Thyroid gland (tissue), 4 donors: ENCODE measurements around the gene CCDC82. TPM values are rescaled to one million over a fixed set of nuclear protein-coding genes. Genes with fewer than 3 reads are reported as not detected.
A peak's percentile ranks its signal among the peaks of the same experiment; 100 is the strongest.

Source experiments
- DNase-seq, 2 donors: peaks; one replicate each; pipeline ENCODE4 v3.0.0-alpha.2; 2019
- H3K27ac ChIP-seq, 3 donors: fragments of 200-600 bp; sonication (generic); 1 replicate in 2 of 3; 2 replicates in 1 of 3; pipeline ENCODE4 v1.5.1; 2016 to 2019; ENCODE audit warnings: mild to moderate bottlenecking in 1 of 3, moderate library complexity in 1 of 3
- H3K27me3 ChIP-seq: fragments of 200-600 bp; sonication (generic); one replicate; pipeline ENCODE4 v1.5.1; 2019
- H3K36me3 ChIP-seq, 2 donors: fragments of 200-600 bp; sonication (generic); one replicate each; pipeline ENCODE4 v1.5.1; 2016 to 2019
- H3K4me1 ChIP-seq, 2 donors: fragments of 200-600 bp; sonication (generic); one replicate each; pipeline ENCODE4 v1.5.1; 2017 to 2019
- H3K4me3 ChIP-seq, 3 donors: fragments of 200-600 bp; sonication (generic); replicated peaks in 1 of 3; 1 replicate in 2 of 3; 2 replicates in 1 of 3; pipeline ENCODE4 v1.5.1; 2016; ENCODE audit warnings: mild to moderate bottlenecking in 1 of 3
- H3K9me3 ChIP-seq: fragments of 200-600 bp; sonication (generic); one replicate; pipeline ENCODE4 v1.5.1; 2017
- CTCF ChIP-seq, 6 experiments: fragments of 200-600 bp in 3 of 6; fragments of 450-650 bp in 3 of 6; sonication (generic) in 3 of 6; IDR thresholded peaks; one replicate each; pipeline ENCODE4 v1.5.1; 2016 to 2019; ENCODE audit warnings: antibody characterized with exemption in 6 of 6, mild to moderate bottlenecking in 2 of 6, inconsistent platforms in 1 of 6, moderate library complexity in 1 of 6
- POLR2A ChIP-seq, 2 donors: fragments of 450-650 bp; IDR thresholded peaks; one replicate each; pipeline ENCODE4 v1.6.1; 2017; ENCODE audit warnings: antibody characterized with exemption in 2 of 2, mild to moderate bottlenecking in 2 of 2, moderate library complexity in 1 of 2
- WGBS, 2 donors: methylation state at CpG; one replicate each; pipeline ENCODE4 v1.1.5; 2017; 5-methylcytosine and 5-hydroxymethylcytosine counted together
- intact Hi-C: fragments of 100-400 bp; cut with DNase I; formaldehyde crosslinking; loops from one replicate; pipeline ENCODE4 v1.15.1; 2023
- total RNA-seq, 4 donors: library from RNA; depleted of rRNA; stranded (reverse); fragments of >200 nt; gene quantifications; one replicate each; pipeline ENCODE4 v1.2.3, GENCODE V29; 2016

CCDC82 gene
- total RNA-seq, 4 donors from 2014 or later, result 24.8 to 44.9 (median 28.8) TPM

- 74 to 78% methylated on average over 1 of the region's 1 CpG for WGBS, 2 donors
- Histone ChIP-seq H3K4me3 (no peak overlapping the region), H3K9me3 (no peaks in the 10 kb centered on the region), H3K4me1 (peaks cover 53 to 65% of the 10 kb centered on the region in 2 donors), H3K27ac (peak overlapping the region in 1 of 3 donors; percentile 34), H3K36me3 (no peaks in the 10 kb centered on the region), H3K27me3 (no peaks in the 10 kb centered on the region)
- TF ChIP-seq CTCF (IDR thresholded peaks at IDR 0.05) (no peak), POLR2A (IDR thresholded peaks at IDR 0.05) (no peak)
- intact Hi-C loops, result no loop called here
- no peak for DNase-seq
Observed at GRCh38 chr11:96318399-96318798, 71.3 kb downstream of the CCDC82 start.

- Histone ChIP-seq H3K27me3 (no peaks in the 10 kb centered on the region), H3K4me1 (peaks cover 57 to 69% of the 10 kb centered on the region in 2 donors), H3K36me3 (no peaks in the 10 kb centered on the region), H3K27ac (peak overlapping the region in 2 of 3 donors; percentile 7 to 37), H3K9me3 (no peaks in the 10 kb centered on the region), H3K4me3 (no peak overlapping the region)
- no peak for TF ChIP-seq CTCF (IDR thresholded peaks at IDR 0.05)
- no peak for TF ChIP-seq POLR2A (IDR thresholded peaks at IDR 0.05)
- WGBS, 2 donors, result 92 to 94% methylated on average over 2 of the region's 2 CpGs
- DNase-seq, result no peak
- intact Hi-C loops, result no loop called here
Observed at GRCh38 chr11:96317985-96318384, 71.7 kb downstream of the CCDC82 start.

- Histone ChIP-seq H3K27ac (peak overlapping the region in 2 of 3 donors; percentile 10 to 37), H3K36me3 (no peaks in the 10 kb centered on the region), H3K4me1 (peaks cover 60 to 73% of the 10 kb centered on the region in 2 donors), H3K4me3 (no peak overlapping the region), H3K9me3 (no peaks in the 10 kb centered on the region), H3K27me3 (no peaks in the 10 kb centered on the region)
- intact Hi-C loops, result no loop called here
- no peak for TF ChIP-seq CTCF (IDR thresholded peaks at IDR 0.05)
- TF ChIP-seq POLR2A (IDR thresholded peaks at IDR 0.05), result no peak
- no peak for DNase-seq
- 78 to 83% methylated on average over 2 of the region's 2 CpGs for WGBS, 2 donors
Observed at GRCh38 chr11:96317571-96317970, 72.1 kb downstream of the CCDC82 start.

GRCh38 chr11:96316869-96317268 lies 72.8 kb downstream of the CCDC82 start:
- Histone ChIP-seq H3K36me3 (no peaks in the 10 kb centered on the region), H3K4me3 (no peak overlapping the region), H3K4me1 (peaks cover 56 to 73% of the 10 kb centered on the region in 2 donors), H3K9me3 (no peaks in the 10 kb centered on the region), H3K27me3 (no peaks in the 10 kb centered on the region), H3K27ac (peak overlapping the region in 1 of 3 donors; percentile 19)
- 84 to 86% methylated on average over 3 of the region's 3 CpGs for WGBS, 2 donors
- intact Hi-C loops, result no loop called here
- no peak for TF ChIP-seq CTCF (IDR thresholded peaks at IDR 0.05)
- no peak for TF ChIP-seq POLR2A (IDR thresholded peaks at IDR 0.05)
- no peak for DNase-seq

- intact Hi-C loops, result no loop called here
- TF ChIP-seq CTCF (IDR thresholded peaks at IDR 0.05) (no peak), POLR2A (IDR thresholded peaks at IDR 0.05) (no peak)
- no peaks in the 10 kb centered on the region for H3K36me3 ChIP-seq
- no peaks in the 10 kb centered on the region for H3K9me3 ChIP-seq
- WGBS, 2 donors, result 89 to 90% methylated on average over 1 of the region's 1 CpG
- no peak for DNase-seq
- H3K4me3 ChIP-seq, result no peak overlapping the region
- peak overlapping the region in 1 of 3 donors; percentile 95 for H3K27ac ChIP-seq
- no peaks in the 10 kb centered on the region for H3K27me3 ChIP-seq
- peaks cover 60 to 77% of the 10 kb centered on the region in 2 donors for H3K4me1 ChIP-seq
Observed at GRCh38 chr11:96315476-96315875, 74.2 kb downstream of the CCDC82 start.
